Liver (tissue), 9 donors: ENCODE measurements around the gene TSEN2. TPM values are rescaled to one million over a fixed set of nuclear protein-coding genes. Genes with fewer than 3 reads are reported as not detected.

Experiments used
- DNase-seq: peaks from one replicate; pipeline ENCODE4 v3.0.0-alpha.2; 2017; ENCODE audit warnings: low spot score
- H3K27ac ChIP-seq, 2 donors: one replicate each; pipeline ENCODE4 v1.7.0; 2013; ENCODE audit warnings: inconsistent platforms in 2 of 2, low read length in 2 of 2, control low read depth in 1 of 2, low read depth in 1 of 2, mild to moderate bottlenecking in 1 of 2
- H3K27me3 ChIP-seq, 4 donors: one replicate each; pipeline versions ENCODE4 v1.6.1 to v1.7.0; 2013; ENCODE audit warnings: low read length in 3 of 4, inconsistent platforms in 1 of 4, mild to moderate bottlenecking in 1 of 4, moderate library complexity in 1 of 4; ENCODE audit not compliant: control insufficient read depth in 4 of 4, insufficient read depth in 4 of 4
- H3K36me3 ChIP-seq, 4 donors: one replicate each; pipeline versions ENCODE4 v1.6.1 to v1.7.0; 2013; ENCODE audit warnings: low read length in 3 of 4, mild to moderate bottlenecking in 3 of 4, low read depth in 1 of 4, moderate library complexity in 1 of 4; ENCODE audit not compliant: control insufficient read depth in 4 of 4, insufficient read depth in 3 of 4
- H3K4me1 ChIP-seq, 4 donors: one replicate each; pipeline versions ENCODE4 v1.6.1 to v1.7.0; 2013; ENCODE audit warnings: low read length in 3 of 4, mild to moderate bottlenecking in 3 of 4, moderate library complexity in 1 of 4; ENCODE audit not compliant: control insufficient read depth in 4 of 4, insufficient read depth in 4 of 4
- H3K4me3 ChIP-seq, 3 donors: one replicate each; pipeline versions ENCODE4 v1.6.1 to v1.7.0; 2013; ENCODE audit warnings: low read length in 3 of 3, control low read depth in 1 of 3, low read depth in 1 of 3, mild to moderate bottlenecking in 1 of 3
- H3K9ac ChIP-seq, 2 donors: one replicate each; pipeline ENCODE4 v1.7.0; 2013; ENCODE audit warnings: low read length in 2 of 2, mild to moderate bottlenecking in 2 of 2, moderate library complexity in 2 of 2, control low read depth in 1 of 2, low read depth in 1 of 2
- H3K9me3 ChIP-seq, 4 donors: one replicate each; pipeline versions ENCODE4 v1.6.1 to v1.7.0; 2013; ENCODE audit warnings: low read length in 3 of 4; ENCODE audit not compliant: control insufficient read depth in 4 of 4
- ATF3 ChIP-seq: IDR thresholded peaks from 2 replicates; pipeline ENCODE4 v1.6.1; 2016; ENCODE audit warnings: antibody characterized with exemption
- CTCF ChIP-seq: fragments of 150-350 bp; IDR thresholded peaks from 2 replicates; pipeline ENCODE4 v1.5.1; 2017; ENCODE audit warnings: improper control_type of control experiment, low read depth, low read length; ENCODE audit not compliant: missing input control
- EGR1 ChIP-seq, 2 donors: IDR thresholded peaks; 2 replicates each; pipeline ENCODE4 v1.6.1; 2016 to 2018; ENCODE audit warnings: antibody characterized with exemption in 2 of 2, low read depth in 2 of 2
- FOXA1 ChIP-seq: IDR thresholded peaks from 2 replicates; pipeline ENCODE4 v1.6.1; 2016; ENCODE audit warnings: antibody characterized with exemption
- FOXA2 ChIP-seq: IDR thresholded peaks from 2 replicates; pipeline ENCODE4 v1.6.1; 2016; ENCODE audit warnings: antibody characterized with exemption
- GABPA ChIP-seq, 2 donors: IDR thresholded peaks in 1 of 2; conservative IDR thresholded peaks in 1 of 2; 2 replicates each; pipeline ENCODE4 v1.6.1; 2016; ENCODE audit warnings: antibody characterized with exemption in 2 of 2, mild to moderate bottlenecking in 1 of 2, moderate library complexity in 1 of 2
- HNF4A ChIP-seq, 2 donors: conservative IDR thresholded peaks; 2 replicates each; pipeline ENCODE4 v1.6.1; 2016; ENCODE audit warnings: antibody characterized with exemption in 2 of 2, mild to moderate bottlenecking in 2 of 2
- HNF4G ChIP-seq: IDR thresholded peaks from 2 replicates; pipeline ENCODE4 v1.6.1; 2016; ENCODE audit warnings: antibody characterized with exemption
- JUND ChIP-seq, 2 donors: IDR thresholded peaks; 2 replicates each; pipeline ENCODE4 v1.6.1; 2016; ENCODE audit warnings: antibody characterized with exemption in 2 of 2
- MAX ChIP-seq: IDR thresholded peaks from 2 replicates; pipeline ENCODE4 v1.6.1; 2016; ENCODE audit warnings: antibody characterized with exemption
- NR2F2 ChIP-seq: IDR thresholded peaks from 2 replicates; pipeline ENCODE4 v1.6.1; 2016; ENCODE audit warnings: antibody characterized with exemption
- RAD21 ChIP-seq, 2 donors: IDR thresholded peaks; 2 replicates each; pipeline ENCODE4 v1.6.1; 2016; ENCODE audit warnings: antibody characterized with exemption in 2 of 2, mild to moderate bottlenecking in 2 of 2
- RXRA ChIP-seq, 2 donors: IDR thresholded peaks; 2 replicates each; pipeline ENCODE4 v1.6.1; 2017 to 2018; ENCODE audit warnings: antibody characterized with exemption in 2 of 2, mild to moderate bottlenecking in 1 of 2
- SP1 ChIP-seq: IDR thresholded peaks from 2 replicates; pipeline ENCODE4 v1.6.1; 2018; ENCODE audit warnings: antibody characterized with exemption, mild to moderate bottlenecking
- TAF1 ChIP-seq: conservative IDR thresholded peaks from 2 replicates; pipeline ENCODE4 v1.6.1; 2016; ENCODE audit warnings: antibody characterized with exemption, mild to moderate bottlenecking
- YY1 ChIP-seq: IDR thresholded peaks from 2 replicates; pipeline ENCODE4 v1.6.1; 2016; ENCODE audit warnings: antibody characterized with exemption, mild to moderate bottlenecking
- WGBS: extraction: QIAGEN DNeasy Blood & Tissue Kit; methylation state at CpG from one replicate; pipeline ENCODE4 v1.1.7; 2013; 5-methylcytosine and 5-hydroxymethylcytosine counted together
- polyA plus RNA-seq, 2 donors: library from polyadenylated mRNA; stranded (reverse) in 1 of 2; unstranded in 1 of 2; fragments of 200-250 nt in 1 of 2; fragments of >200 nt in 1 of 2; fragmentation: Nextera tagmentation in 1 of 2; extraction: Ambion mirVana in 1 of 2; gene quantifications; one replicate each; pipeline versions ENCODE4 v1.2.1 to v1.2.3, GENCODE V29; 2013 to 2015
- total RNA-seq, 2 donors: library from RNA; depleted of rRNA; stranded (reverse); fragments of >200 nt; gene quantifications; one replicate each; pipeline ENCODE4 v1.2.3, GENCODE V29; 2014
- TF ChIP-seq, protein P1 (sequence below): IDR thresholded peaks from 2 replicates; pipeline ENCODE4 v1.6.1; 2016; ENCODE audit warnings: antibody characterized with exemption, mild to moderate bottlenecking
- donor health status: healthy.
- donor health status: healthy.
- donor health status: healthy.
- donor health status: healthy.
- donor health status: healthy.

The TSEN2 gene
- total and polyA plus RNA-seq, 4 donors, result 4.1 to 14.1 (median 6.9) TPM

GRCh38 chr3:12559520-12559919 lies 75.2 kb downstream of the TSEN2 start:
- no peak for DNase-seq
- H3K36me3 ChIP-seq, result no peaks in the 10 kb centered on the region
- H3K4me3 ChIP-seq, result no peak overlapping the region
- WGBS, result 93% methylated on average over 3 of the region's 3 CpGs
- no peaks in the 10 kb centered on the region for H3K9me3 ChIP-seq
- H3K27me3 ChIP-seq, result no peaks in the 10 kb centered on the region
- H3K9ac ChIP-seq, result no peak overlapping the region
- H3K27ac ChIP-seq, result no peak overlapping the region
- peaks cover 0 to 35% (median 21%) of the 10 kb centered on the region in 4 donors for H3K4me1 ChIP-seq
- TF ChIP-seq RXRA (IDR thresholded peaks at IDR 0.05), result no peak
- no peak for TF ChIP-seq JUND (IDR thresholded peaks at IDR 0.05)
- no peak for TF ChIP-seq HNF4G
- TF ChIP-seq MAX, result no peak
- TF ChIP-seq EGR1 (IDR thresholded peaks at IDR 0.05; ENCODE audit: low read depth in 2 of 2), result no peak
- TF ChIP-seq CTCF, result no peak
- no peak for TF ChIP-seq GABPA (IDR thresholded peaks at IDR 0.05 in 1 of 2, conservative IDR thresholded peaks at IDR 0.05 in 1 of 2)
- TF ChIP-seq SP1, result no peak
- no peak for TF ChIP-seq FOXA1
- no peak for TF ChIP-seq FOXA2
- no peak for TF ChIP-seq RAD21 (IDR thresholded peaks at IDR 0.05)
- no peak for TF ChIP-seq NR2F2
- no peak for TF ChIP-seq HNF4A (conservative IDR thresholded peaks at IDR 0.05)
- no peak for TF ChIP-seq YY1
- TF ChIP-seq, protein P1, sequence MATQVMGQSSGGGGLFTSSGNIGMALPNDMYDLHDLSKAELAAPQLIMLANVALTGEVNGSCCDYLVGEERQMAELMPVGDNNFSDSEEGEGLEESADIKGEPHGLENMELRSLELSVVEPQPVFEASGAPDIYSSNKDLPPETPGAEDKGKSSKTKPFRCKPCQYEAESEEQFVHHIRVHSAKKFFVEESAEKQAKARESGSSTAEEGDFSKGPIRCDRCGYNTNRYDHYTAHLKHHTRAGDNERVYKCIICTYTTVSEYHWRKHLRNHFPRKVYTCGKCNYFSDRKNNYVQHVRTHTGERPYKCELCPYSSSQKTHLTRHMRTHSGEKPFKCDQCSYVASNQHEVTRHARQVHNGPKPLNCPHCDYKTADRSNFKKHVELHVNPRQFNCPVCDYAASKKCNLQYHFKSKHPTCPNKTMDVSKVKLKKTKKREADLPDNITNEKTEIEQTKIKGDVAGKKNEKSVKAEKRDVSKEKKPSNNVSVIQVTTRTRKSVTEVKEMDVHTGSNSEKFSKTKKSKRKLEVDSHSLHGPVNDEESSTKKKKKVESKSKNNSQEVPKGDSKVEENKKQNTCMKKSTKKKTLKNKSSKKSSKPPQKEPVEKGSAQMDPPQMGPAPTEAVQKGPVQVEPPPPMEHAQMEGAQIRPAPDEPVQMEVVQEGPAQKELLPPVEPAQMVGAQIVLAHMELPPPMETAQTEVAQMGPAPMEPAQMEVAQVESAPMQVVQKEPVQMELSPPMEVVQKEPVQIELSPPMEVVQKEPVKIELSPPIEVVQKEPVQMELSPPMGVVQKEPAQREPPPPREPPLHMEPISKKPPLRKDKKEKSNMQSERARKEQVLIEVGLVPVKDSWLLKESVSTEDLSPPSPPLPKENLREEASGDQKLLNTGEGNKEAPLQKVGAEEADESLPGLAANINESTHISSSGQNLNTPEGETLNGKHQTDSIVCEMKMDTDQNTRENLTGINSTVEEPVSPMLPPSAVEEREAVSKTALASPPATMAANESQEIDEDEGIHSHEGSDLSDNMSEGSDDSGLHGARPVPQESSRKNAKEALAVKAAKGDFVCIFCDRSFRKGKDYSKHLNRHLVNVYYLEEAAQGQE, result no peak

- H3K9me3 ChIP-seq, result no peaks in the 10 kb centered on the region
- H3K9ac ChIP-seq, result no peak overlapping the region
- WGBS, result 88% methylated on average over 5 of the region's 5 CpGs
- H3K27me3 ChIP-seq, result no peaks in the 10 kb centered on the region
- peaks cover 0 to 35% (median 21%) of the 10 kb centered on the region in 4 donors for H3K4me1 ChIP-seq
- DNase-seq, result no peak
- TF ChIP-seq MAX (no peak), GABPA (IDR thresholded peaks at IDR 0.05 in 1 of 2, conservative IDR thresholded peaks at IDR 0.05 in 1 of 2) (no peak), YY1 (no peak), FOXA2 (no peak), EGR1 (IDR thresholded peaks at IDR 0.05; ENCODE audit: low read depth in 2 of 2) (no peak), HNF4G (no peak), TAF1 (no peak), NR2F2 (no peak), HNF4A (conservative IDR thresholded peaks at IDR 0.05) (no peak), JUND (IDR thresholded peaks at IDR 0.05) (no peak), RAD21 (IDR thresholded peaks at IDR 0.05) (no peak), ATF3 (no peak), CTCF (no peak), SP1 (no peak)
- TF ChIP-seq, protein P1, result no peak
- no peaks in the 10 kb centered on the region for H3K36me3 ChIP-seq
- no peak overlapping the region for H3K4me3 ChIP-seq
- H3K27ac ChIP-seq, result no peak overlapping the region
Measured at GRCh38 chr3:12560505-12561190, 76.4 kb downstream of the TSEN2 start.
